AG10803 (cell line): ENCODE data around the gene CTNNA1.

Experiments
- DNase-seq: peaks from one replicate; pipeline ENCODE4 v3.0.0; 2010; ENCODE audit warnings: low read depth
- H3K4me3 ChIP-seq: 2 replicates; pipeline ENCODE4 v1.5.1; 2011; ENCODE audit warnings: mild to moderate bottlenecking, low read length, control low read depth
- CTCF ChIP-seq: conservative IDR thresholded peaks from 2 replicates; pipeline ENCODE4 v1.5.1; 2011; ENCODE audit warnings: mild to moderate bottlenecking, low read length, control low read depth, inconsistent platforms

The CTNNA1 gene

GRCh38 chr5:138873466-138874221 is 120.4 kb downstream of the CTNNA1 start:
- no peak overlapping the region for H3K4me3 ChIP-seq
- no peak for DNase-seq
- TF ChIP-seq CTCF, result no peak

DNA sequence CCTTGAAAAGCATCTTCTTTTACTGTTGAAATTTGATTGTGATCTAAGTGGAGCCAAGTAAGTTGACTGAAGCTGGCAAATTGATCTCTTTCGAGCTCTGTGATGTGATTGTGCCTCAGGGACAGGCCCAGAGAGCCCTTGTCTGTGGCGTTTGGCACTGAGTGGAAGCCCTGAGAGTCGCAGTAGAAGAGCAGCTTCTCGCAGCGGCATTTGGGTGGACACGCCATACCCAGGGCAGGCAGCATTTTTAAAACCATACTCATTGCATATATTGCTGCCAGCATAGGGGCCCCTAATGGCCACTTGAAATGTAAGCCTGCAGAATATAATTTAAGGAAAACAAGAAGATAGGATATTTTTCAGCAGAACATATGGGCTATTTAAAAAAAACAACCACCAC is 121.0 kb downstream of the CTNNA1 start:
- peak overlapping the region; percentile 40; the same call in 1 of the 2 replicates for H3K4me3 ChIP-seq
- DNase-seq, result peak; percentile 3
- no peak for TF ChIP-seq CTCF

- peak; percentile 72 for DNase-seq
- no peak for TF ChIP-seq CTCF
- peak within 1 kb of the TSS; percentile 40 for H3K4me3 ChIP-seq
Measured at GRCh38 chr5:138874771-138875551, 121.7 kb downstream of the CTNNA1 start, which contains the start of gene LRRTM2. TSS of gene LRRTM2 (minus strand) at chr5:138875335. CDS start at chr5:138874911, 424 bp downstream.

GRCh38 chr5:138875552-138875875 is 122.3 kb downstream of the CTNNA1 start:
- DNase-seq, result peak; percentile 4
- H3K4me3 ChIP-seq, result peak overlapping the region; percentile 40
- no peak for TF ChIP-seq CTCF

DNA sequence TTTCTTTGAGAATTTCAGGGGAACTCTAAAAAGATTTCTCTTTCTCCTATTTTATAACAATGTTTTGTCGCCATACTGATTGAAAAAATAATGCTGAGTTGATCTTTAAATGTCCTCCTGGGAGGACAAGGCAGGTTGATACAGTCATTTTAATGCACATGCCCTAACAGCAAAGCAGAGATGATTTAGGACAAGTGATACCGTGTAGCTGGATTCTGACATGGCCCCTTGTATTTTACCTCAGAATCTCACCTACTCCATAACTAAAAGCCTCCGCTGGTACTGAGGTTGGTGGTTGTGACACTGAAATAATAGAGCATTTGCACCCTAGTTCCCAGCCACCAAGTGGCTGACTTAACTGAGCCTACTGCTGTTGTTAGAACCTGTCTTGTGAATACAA is 122.7 kb downstream of the CTNNA1 start:
- H3K4me3 ChIP-seq, result no peak overlapping the region
- TF ChIP-seq CTCF, result no peak
- DNase-seq, result no peak

DNA sequence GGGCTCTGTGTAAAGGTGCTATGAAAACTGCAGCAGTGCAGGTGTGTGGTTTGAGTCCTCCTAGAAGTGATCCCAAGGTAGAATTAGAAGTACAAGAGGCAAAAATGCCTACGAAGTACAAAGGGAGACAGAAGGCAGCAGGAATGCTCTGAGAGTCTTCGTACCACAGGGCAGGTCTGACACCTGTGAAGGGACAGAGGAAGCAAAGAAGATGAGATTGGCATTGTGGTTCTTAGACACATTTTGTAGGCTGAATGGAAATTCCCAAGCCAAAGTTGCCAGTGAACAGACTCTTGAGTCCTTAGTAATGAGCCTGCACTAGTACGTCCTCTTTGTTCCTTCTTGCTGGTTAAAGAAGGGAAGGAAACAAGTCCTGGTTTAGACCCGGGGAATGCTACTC is 123.6 kb downstream of the CTNNA1 start:
- no peak for DNase-seq
- TF ChIP-seq CTCF, result no peak
- no peak overlapping the region for H3K4me3 ChIP-seq
